GM12872 (cell line): Measurements from ENCODE around the gene CDK12.

Source experiments
- CTCF ChIP-seq: IDR thresholded peaks from 3 replicates; pipeline ENCODE4 v1.5.1; 2011; ENCODE audit warnings: low read depth, mild to moderate bottlenecking, low read length, moderate library complexity; ENCODE audit not compliant: insufficient read depth

Gene CDK12

GRCh38 chr17:39562976-39563375 lies 101.7 kb downstream of the CDK12 start:
- TF ChIP-seq CTCF: no peak

GRCh38 chr17:39563476-39563875 lies 102.2 kb downstream of the CDK12 start:
- no peak for TF ChIP-seq CTCF

- TF ChIP-seq CTCF: no peak
Observed at GRCh38 chr17:39564211-39564848, 103.0 kb downstream of the CDK12 start.

- no peak for TF ChIP-seq CTCF
Observed at GRCh38 chr17:39566094-39566850, 105.0 kb downstream of the CDK12 start.

- no peak for TF ChIP-seq CTCF
Observed at GRCh38 chr17:39568702-39569101, 107.4 kb downstream of the CDK12 start.

GRCh38 chr17:39569126-39569525 lies 107.8 kb downstream of the CDK12 start:
- TF ChIP-seq CTCF: no peak

GRCh38 chr17:39572121-39572520 lies 110.8 kb downstream of the CDK12 start:
- no peak for TF ChIP-seq CTCF
